IPS DF 6.9 (cell line): ENCODE data around the gene SPTB.

Experiments used
- DNase-seq: peaks from one replicate; pipeline ENCODE4 v3.0.0-alpha.2; 2013; ENCODE audit warnings: low read depth, low spot score
- H3K27ac ChIP-seq: one replicate; pipeline ENCODE4 v1.5.1; 2013; ENCODE audit warnings: low read length, control low read depth
- H3K27me3 ChIP-seq: 2 replicates; pipeline ENCODE4 v1.6.1; 2013; ENCODE audit warnings: mild to moderate bottlenecking, low read length; ENCODE audit not compliant: control insufficient read depth, insufficient read depth
- H3K36me3 ChIP-seq: 2 replicates; pipeline ENCODE4 v1.6.1; 2013; ENCODE audit warnings: low read length; ENCODE audit not compliant: control insufficient read depth, insufficient read depth
- H3K4me1 ChIP-seq: 2 replicates; pipeline ENCODE4 v1.6.1; 2013; ENCODE audit warnings: low read length; ENCODE audit not compliant: control insufficient read depth, insufficient read depth
- H3K4me3 ChIP-seq: 2 replicates; pipeline ENCODE4 v1.5.1; 2013; ENCODE audit warnings: mild to moderate bottlenecking, low read length
- H3K9me3 ChIP-seq: 2 replicates; pipeline ENCODE4 v1.6.1; 2013; ENCODE audit warnings: low read length, inconsistent platforms; ENCODE audit not compliant: control insufficient read depth, insufficient read depth
- WGBS: extraction: QIAGEN DNeasy Blood & Tissue Kit; methylation state at CpG from one replicate; pipeline ENCODE4 v1.1.7; 2013; ENCODE audit warnings: mixed read lengths, missing lambda C conversion rate; ENCODE audit not compliant: insufficient read length, insufficient coverage; 5-methylcytosine and 5-hydroxymethylcytosine counted together

Gene SPTB

GRCh38 chr14:64768401-64769095 lies 111.2 kb downstream of the SPTB start:
- H3K36me3 ChIP-seq = no peaks in the 10 kb centered on the region
- DNase-seq = no peak
- no CpG with 5 or more reads among the region's 13 CpGs for WGBS
- H3K27ac ChIP-seq = no peak overlapping the region
- H3K4me3 ChIP-seq = no peak overlapping the region
- H3K4me1 ChIP-seq = peaks cover 10% of the 10 kb centered on the region; the same call in 1 of the 2 replicates
- no peaks in the 10 kb centered on the region for H3K27me3 ChIP-seq
- H3K9me3 ChIP-seq = no peaks in the 10 kb centered on the region

- no peak for DNase-seq
- WGBS = no CpG with 5 or more reads among the region's 15 CpGs
- no peaks in the 10 kb centered on the region for H3K9me3 ChIP-seq
- H3K27me3 ChIP-seq = no peaks in the 10 kb centered on the region
- H3K4me1 ChIP-seq = peaks cover 10% of the 10 kb centered on the region; the same call in 1 of the 2 replicates
- no peak overlapping the region for H3K4me3 ChIP-seq
- no peak overlapping the region for H3K27ac ChIP-seq
- H3K36me3 ChIP-seq = no peaks in the 10 kb centered on the region
Measured at GRCh38 chr14:64767215-64767964, 112.3 kb downstream of the SPTB start.

DNA sequence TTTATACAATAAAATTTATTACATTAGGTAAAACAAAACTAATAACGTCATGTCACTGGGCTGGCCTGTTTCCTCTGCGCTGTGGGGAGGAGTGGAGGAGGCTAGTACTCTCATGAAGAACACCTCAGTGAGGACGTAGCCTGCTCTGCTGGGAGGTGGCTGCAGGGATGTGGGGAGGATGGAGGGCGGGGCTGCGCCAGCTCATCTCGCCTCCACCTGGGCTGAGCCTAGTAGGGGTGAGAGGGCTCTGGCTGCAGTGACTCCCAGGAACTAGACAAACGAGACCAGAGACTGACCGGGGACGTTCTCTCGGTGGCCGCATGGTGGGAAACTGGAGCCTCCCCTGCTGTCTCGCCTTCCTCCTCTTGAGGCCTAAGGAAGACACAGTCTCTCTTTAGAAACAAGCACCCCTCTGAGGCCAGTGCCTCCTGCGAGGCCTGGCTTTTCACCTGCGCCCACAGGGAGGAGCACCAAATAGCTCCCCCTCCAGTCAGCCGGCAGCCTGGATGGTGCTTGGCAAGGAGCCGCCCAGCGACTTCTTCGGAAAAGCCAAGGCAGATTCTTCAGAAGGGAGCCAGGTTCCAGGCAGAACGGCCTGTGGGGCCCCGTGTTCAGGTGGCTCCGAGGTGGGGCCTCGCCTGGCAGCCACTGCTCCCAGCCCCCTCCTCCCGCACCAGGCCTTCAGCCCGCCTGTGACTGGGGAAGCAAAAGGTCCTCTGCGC lies 113.1 kb downstream of the SPTB start:
- no peak for DNase-seq
- Histone ChIP-seq H3K27ac (no peak overlapping the region), H3K4me1 (peaks cover 12% of the 10 kb centered on the region; the same call in 1 of the 2 replicates), H3K4me3 (no peak overlapping the region), H3K27me3 (no peaks in the 10 kb centered on the region), H3K9me3 (no peaks in the 10 kb centered on the region), H3K36me3 (no peaks in the 10 kb centered on the region)
- WGBS = no CpG with 5 or more reads among the region's 25 CpGs

DNA sequence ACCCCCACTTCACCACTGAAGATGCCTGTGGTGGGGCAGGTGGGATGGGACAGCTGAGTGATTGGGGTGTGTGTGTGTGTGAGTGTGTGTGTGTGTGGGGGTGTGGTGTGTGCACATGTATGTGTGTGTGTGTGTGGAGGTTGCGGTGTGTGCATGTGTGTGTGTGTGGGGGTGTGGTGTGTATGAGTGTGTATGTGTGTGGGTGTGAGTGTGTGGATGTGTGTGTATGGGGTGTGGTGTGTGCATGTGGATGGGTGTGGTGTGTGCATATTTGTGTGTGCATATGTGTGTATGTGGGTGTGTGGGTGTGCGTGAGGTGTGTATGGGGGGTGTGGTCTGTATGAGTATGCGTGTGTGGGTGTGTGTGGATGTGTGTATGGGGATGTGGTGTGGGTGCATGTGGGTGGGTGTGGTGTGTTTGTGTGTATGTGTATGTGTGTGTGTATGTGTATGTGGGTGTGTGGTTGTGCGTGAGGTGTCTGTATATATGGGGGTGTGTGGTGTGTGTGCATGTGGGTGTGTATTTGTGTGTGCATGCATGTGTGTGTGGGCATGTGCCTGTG lies 113.9 kb downstream of the SPTB start:
- Histone ChIP-seq H3K4me1 (peaks cover 12% of the 10 kb centered on the region; the same call in 1 of the 2 replicates), H3K9me3 (no peaks in the 10 kb centered on the region), H3K4me3 (no peak overlapping the region), H3K27me3 (no peaks in the 10 kb centered on the region), H3K36me3 (no peaks in the 10 kb centered on the region), H3K27ac (no peak overlapping the region)
- 100% methylated on average over 4 of the region's 4 CpGs for WGBS
- no peak for DNase-seq

- Histone ChIP-seq H3K27me3 (no peaks in the 10 kb centered on the region), H3K36me3 (no peaks in the 10 kb centered on the region), H3K4me3 (no peak overlapping the region), H3K9me3 (no peaks in the 10 kb centered on the region), H3K27ac (no peak overlapping the region), H3K4me1 (peaks cover 12% of the 10 kb centered on the region; the same call in 1 of the 2 replicates)
- DNase-seq = peak; percentile 67
- WGBS = no CpG with 5 or more reads among the region's 29 CpGs
Measured at GRCh38 chr14:64764641-64765520, 114.8 kb downstream of the SPTB start.

- Histone ChIP-seq H3K27ac (no peak overlapping the region), H3K4me3 (no peak overlapping the region), H3K4me1 (peaks cover 12% of the 10 kb centered on the region; the same call in 1 of the 2 replicates), H3K9me3 (no peaks in the 10 kb centered on the region), H3K36me3 (no peaks in the 10 kb centered on the region), H3K27me3 (no peaks in the 10 kb centered on the region)
- DNase-seq = no peak
- WGBS = no CpG with 5 or more reads among the region's 18 CpGs
Measured at GRCh38 chr14:64763801-64764621, 115.7 kb downstream of the SPTB start.

GRCh38 chr14:64763085-64763782 lies 116.5 kb downstream of the SPTB start:
- no peaks in the 10 kb centered on the region for H3K36me3 ChIP-seq
- no peak overlapping the region for H3K27ac ChIP-seq
- H3K4me3 ChIP-seq = no peak overlapping the region
- H3K9me3 ChIP-seq = no peaks in the 10 kb centered on the region
- no peak for DNase-seq
- WGBS = no CpG with 5 or more reads among the region's 11 CpGs
- peaks cover 12% of the 10 kb centered on the region; the same call in 1 of the 2 replicates for H3K4me1 ChIP-seq
- no peaks in the 10 kb centered on the region for H3K27me3 ChIP-seq

GRCh38 chr14:64762044-64763034 lies 117.4 kb downstream of the SPTB start:
- peaks cover 15% of the 10 kb centered on the region; the same call in 1 of the 2 replicates for H3K4me1 ChIP-seq
- no peak overlapping the region for H3K27ac ChIP-seq
- no peaks in the 10 kb centered on the region for H3K9me3 ChIP-seq
- no peak overlapping the region for H3K4me3 ChIP-seq
- no peak for DNase-seq
- no CpG with 5 or more reads among the region's 19 CpGs for WGBS
- H3K27me3 ChIP-seq = no peaks in the 10 kb centered on the region
- no peaks in the 10 kb centered on the region for H3K36me3 ChIP-seq
